SHP77 (cell line): ENCODE measurements around the gene TYK2.

Source experiments
- DNase-seq, 2 experiments: peaks; one replicate each; lab custom pipeline; 2025; lab: John Stamatoyannopoulos, UW

The TYK2 gene

GRCh38 chr19:10334588-10335351 lies 45.6 kb downstream of the TYK2 start:
- peak; percentile 39 to 57 for DNase-seq

- no peak for DNase-seq
Measured at GRCh38 chr19:10333758-10334587, 46.4 kb downstream of the TYK2 start.

GRCh38 chr19:10332965-10333757 lies 47.2 kb downstream of the TYK2 start, which contains the start of gene RAVER1:
TSS of gene RAVER1 (minus strand) at chr19:10333529. CDS start at chr19:10333507, 22 bp downstream.
- peak; percentile 93 to 94 for DNase-seq

GRCh38 chr19:10332158-10332964 lies 48.0 kb downstream of the TYK2 start:
- no peak for DNase-seq

- DNase-seq, result no peak
Measured at GRCh38 chr19:10329555-10329954, 50.8 kb downstream of the TYK2 start.

- no peak for DNase-seq
Measured at GRCh38 chr19:10328558-10329429, 51.6 kb downstream of the TYK2 start.

- no peak for DNase-seq
Measured at GRCh38 chr19:10327793-10328192, 52.6 kb downstream of the TYK2 start.

GRCh38 chr19:10325732-10326131 lies 54.6 kb downstream of the TYK2 start:
- DNase-seq, result no peak

- no peak for DNase-seq
Measured at GRCh38 chr19:10321874-10322835, 58.2 kb downstream of the TYK2 start.

GRCh38 chr19:10321417-10321797 lies 59.0 kb downstream of the TYK2 start:
- DNase-seq, result no peak

- DNase-seq, result no peak
Measured at GRCh38 chr19:10320602-10321416, 59.6 kb downstream of the TYK2 start.

GRCh38 chr19:10318807-10319682 lies 61.3 kb downstream of the TYK2 start:
- DNase-seq, result no peak

- no peak for DNase-seq
Measured at GRCh38 chr19:10317857-10318462, 62.4 kb downstream of the TYK2 start.

GRCh38 chr19:10317045-10317856 lies 63.1 kb downstream of the TYK2 start:
- DNase-seq, result no peak

GRCh38 chr19:10316229-10317044 lies 63.9 kb downstream of the TYK2 start:
- no peak for DNase-seq
